ENCODE measurements around the gene SMARCD1. TPM values are rescaled to one million over a fixed set of nuclear protein-coding genes. Genes with fewer than 3 reads are reported as not detected.

Gene SMARCD1
- total and polyA plus RNA-seq, 9 of the 15 experiments (the other 6 are each of a cell fraction or from before 2014, with no cell fraction given), result 0.86 to 91.7 (median 48.0) TPM

DNA sequence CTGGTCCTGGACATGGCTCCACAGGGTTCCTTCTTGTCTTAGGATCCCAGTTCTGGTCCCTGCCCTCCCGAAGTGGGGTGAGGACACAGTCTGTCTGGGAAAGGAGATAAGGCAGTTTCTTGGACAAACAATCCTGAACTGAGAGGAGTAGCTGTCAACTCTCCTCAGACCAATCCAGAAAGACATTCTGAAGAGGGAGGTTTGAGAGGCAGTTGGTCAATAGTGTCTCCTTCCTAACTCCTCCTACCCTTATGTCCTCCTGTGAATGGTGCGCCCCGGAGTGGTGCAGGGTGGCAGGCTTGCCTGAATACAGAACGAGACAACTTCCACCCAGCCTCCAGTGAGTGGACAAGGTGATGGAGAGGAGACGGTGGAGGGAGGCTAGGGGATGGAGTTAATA lies 43.2 kb upstream of the SMARCD1 start (continued):
- TF ChIP-seq, protein P1, sequence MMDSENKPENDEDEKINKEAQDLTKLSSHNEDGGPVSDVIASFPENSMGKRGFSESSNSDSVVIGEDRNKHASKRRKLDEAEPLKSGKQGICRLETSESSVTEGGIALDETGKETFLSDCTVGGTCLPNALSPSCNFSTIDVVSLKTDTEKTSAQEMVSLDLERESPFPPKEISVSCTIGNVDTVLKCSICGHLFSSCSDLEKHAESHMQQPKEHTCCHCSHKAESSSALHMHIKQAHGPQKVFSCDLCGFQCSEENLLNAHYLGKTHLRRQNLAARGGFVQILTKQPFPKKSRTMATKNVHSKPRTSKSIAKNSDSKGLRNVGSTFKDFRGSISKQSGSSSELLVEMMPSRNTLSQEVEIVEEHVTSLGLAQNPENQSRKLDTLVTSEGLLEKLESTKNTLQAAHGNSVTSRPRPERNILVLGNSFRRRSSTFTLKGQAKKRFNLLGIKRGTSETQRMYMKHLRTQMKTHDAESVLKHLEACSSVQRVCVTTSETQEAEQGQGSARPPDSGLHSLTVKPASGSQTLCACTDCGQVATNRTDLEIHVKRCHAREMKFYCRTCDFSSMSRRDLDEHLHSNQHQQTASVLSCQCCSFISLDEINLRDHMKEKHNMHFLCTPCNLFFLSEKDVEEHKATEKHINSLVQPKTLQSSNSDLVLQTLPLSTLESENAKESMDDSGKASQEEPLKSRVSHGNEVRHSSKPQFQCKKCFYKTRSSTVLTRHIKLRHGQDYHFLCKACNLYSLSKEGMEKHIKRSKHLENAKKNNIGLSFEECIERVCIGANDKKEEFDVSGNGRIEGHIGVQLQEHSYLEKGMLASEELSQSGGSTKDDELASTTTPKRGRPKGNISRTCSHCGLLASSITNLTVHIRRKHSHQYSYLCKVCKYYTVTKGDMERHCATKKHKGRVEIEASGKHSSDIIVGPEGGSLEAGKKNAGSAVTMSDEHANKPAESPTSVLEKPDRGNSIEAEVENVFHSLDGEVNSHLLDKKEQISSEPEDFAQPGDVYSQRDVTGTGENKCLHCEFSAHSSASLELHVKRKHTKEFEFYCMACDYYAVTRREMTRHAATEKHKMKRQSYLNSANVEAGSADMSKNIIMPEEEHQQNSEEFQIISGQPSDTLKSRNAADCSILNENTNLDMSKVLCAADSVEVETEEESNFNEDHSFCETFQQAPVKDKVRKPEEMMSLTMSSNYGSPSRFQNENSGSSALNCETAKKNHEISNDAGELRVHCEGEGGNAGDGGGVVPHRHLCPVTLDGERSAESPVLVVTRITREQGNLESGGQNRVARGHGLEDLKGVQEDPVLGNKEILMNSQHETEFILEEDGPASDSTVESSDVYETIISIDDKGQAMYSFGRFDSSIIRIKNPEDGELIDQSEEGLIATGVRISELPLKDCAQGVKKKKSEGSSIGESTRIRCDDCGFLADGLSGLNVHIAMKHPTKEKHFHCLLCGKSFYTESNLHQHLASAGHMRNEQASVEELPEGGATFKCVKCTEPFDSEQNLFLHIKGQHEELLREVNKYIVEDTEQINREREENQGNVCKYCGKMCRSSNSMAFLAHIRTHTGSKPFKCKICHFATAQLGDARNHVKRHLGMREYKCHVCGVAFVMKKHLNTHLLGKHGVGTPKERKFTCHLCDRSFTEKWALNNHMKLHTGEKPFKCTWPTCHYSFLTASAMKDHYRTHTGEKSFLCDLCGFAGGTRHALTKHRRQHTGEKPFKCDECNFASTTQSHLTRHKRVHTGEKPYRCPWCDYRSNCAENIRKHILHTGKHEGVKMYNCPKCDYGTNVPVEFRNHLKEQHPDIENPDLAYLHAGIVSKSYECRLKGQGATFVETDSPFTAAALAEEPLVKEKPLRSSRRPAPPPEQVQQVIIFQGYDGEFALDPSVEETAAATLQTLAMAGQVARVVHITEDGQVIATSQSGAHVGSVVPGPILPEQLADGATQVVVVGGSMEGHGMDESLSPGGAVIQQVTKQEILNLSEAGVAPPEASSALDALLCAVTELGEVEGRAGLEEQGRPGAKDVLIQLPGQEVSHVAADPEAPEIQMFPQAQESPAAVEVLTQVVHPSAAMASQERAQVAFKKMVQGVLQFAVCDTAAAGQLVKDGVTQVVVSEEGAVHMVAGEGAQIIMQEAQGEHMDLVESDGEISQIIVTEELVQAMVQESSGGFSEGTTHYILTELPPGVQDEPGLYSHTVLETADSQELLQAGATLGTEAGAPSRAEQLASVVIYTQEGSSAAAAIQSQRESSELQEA (IDR thresholded peaks at IDR 0.05; ENCODE audit: low read depth), result no peak
- TF ChIP-seq PCBP1 (IDR thresholded peaks at IDR 0.05; ENCODE audit: low read depth, low read length, poor library complexity, severe bottlenecking), result no peak
- TF ChIP-seq MAFK (IDR thresholded peaks at IDR 0.05; ENCODE audit: low read length), result no peak
- TF ChIP-seq KLF1 (tag; IDR thresholded peaks at IDR 0.05), result no peak
- no peak for TF ChIP-seq CHD7 (IDR thresholded peaks at IDR 0.05; ENCODE audit: low read depth, low read length)
- no peak for TF ChIP-seq PHB2 (IDR thresholded peaks at IDR 0.05; ENCODE audit: low read depth)
- no peak for TF ChIP-seq ERF (CRISPR knock-in tag; IDR thresholded peaks at IDR 0.05)
- TF ChIP-seq HDAC1 (IDR thresholded peaks at IDR 0.05), result peak in 1 of 2 experiments; percentile 31; a peak in 1 of 4 replicates
- TF ChIP-seq HNRNPL (IDR thresholded peaks at IDR 0.05; ENCODE audit: low read depth, low read length), result no peak
- no peak for TF ChIP-seq ZNF311 (CRISPR knock-in tag; IDR thresholded peaks at IDR 0.05)

All from K562 (cell line).